Measurements from ENCODE around the gene CPLX3. TPM values are rescaled to one million over a fixed set of nuclear protein-coding genes. Genes with fewer than 3 reads are reported as not detected.

Gene CPLX3
- total and polyA plus RNA-seq, 5 donors from 2014 or later: 0.35 TPM; not detected in 4

DNA sequence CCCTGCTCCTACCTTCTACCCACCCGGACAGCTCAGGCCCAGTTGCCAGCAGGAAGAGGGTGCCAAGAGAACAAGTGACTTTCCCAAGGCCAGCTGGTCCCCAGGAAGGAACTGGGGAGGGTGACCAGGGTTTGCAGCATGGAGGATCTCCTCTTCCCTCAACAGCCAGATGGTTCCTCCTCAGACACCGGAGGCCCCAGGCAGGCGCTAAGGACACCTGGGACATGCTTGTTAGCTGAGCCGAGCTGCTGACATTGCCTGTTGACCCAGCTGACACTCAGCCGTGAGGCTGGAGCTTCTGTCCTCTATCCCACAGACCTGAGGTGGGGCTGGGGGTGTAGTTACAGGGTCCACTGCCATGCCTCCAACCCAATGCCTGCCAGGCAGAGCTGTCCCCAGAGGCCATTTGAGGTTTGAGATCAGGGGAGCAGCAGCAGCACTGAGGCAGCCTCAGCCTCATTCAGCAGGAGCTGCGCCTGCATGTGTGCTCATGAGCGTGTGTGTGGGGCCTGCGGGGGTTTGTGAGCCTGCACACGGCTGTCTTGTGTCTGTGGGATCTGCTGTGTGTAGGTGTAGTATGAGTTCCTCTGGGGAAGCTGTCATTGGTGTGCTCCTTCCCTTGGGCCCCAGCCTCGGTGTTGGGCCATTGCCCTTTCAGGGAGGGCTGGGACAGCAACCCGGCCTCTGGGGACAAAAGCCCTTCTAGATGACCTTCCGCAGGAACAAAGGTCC lies 7.1 kb downstream of the CPLX3 start:
- no peak overlapping the region for H3K27ac ChIP-seq (ENCODE audit: insufficient read depth, low read length, poor library complexity, severe bottlenecking)
- H3K4me3 Mint-ChIP-seq: peak overlapping the region in 1 of 4 donors; percentile 44
- no peaks in the 10 kb centered on the region for H3K9me3 Mint-ChIP-seq
- H3K27ac Mint-ChIP-seq: no peak overlapping the region
- DNase-seq: no peak
- peaks cover 0 to 5% (median 3%) of the 10 kb centered on the region in 4 donors for H3K4me1 Mint-ChIP-seq
- ATAC-seq (ENCODE audit: low read depth in 2 of 2): no peak
- H3K9me3 ChIP-seq (ENCODE audit: control insufficient read depth in 2 of 2, low read length in 2 of 2): no peaks in the 10 kb centered on the region
- no peaks in the 10 kb centered on the region for H3K27me3 Mint-ChIP-seq
- H3K4me1 ChIP-seq (ENCODE audit: control insufficient read depth, insufficient read depth, low read length, poor library complexity, severe bottlenecking): no peaks in the 10 kb centered on the region
- no peaks in the 10 kb centered on the region for H3K36me3 ChIP-seq (ENCODE audit: control insufficient read depth, insufficient read depth, low read length)
- H3K27me3 ChIP-seq (ENCODE audit: control insufficient read depth, insufficient read depth, low read length): no peaks in the 10 kb centered on the region
- H3K4me3 ChIP-seq (ENCODE audit: low read depth, low read length): no peak overlapping the region
- H3K36me3 Mint-ChIP-seq: no peaks in the 10 kb centered on the region

DNA sequence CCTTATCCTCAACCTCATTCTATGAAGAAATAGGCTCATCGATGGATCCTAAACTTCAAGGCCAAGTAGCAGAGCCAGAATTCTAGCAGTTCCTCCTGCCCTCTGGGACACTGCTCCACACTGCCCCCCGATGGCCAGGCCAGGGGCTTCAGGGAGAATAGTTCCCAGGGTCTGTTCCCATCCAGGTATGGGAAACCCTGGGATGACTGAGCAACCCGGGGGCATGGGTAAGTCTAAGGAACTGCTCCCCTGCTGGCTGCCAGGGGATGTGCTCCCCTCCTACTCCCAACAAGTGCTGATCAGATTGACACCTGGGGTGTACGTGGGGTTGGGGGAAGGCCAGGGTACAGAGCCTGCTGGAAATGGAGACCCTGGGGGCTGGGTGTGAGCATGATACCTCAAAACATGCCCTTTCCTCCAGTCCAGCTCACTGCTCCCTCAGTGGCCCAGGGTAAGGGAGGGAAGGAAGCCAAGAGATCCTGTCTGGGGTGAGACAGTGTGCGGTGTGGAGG lies 8.9 kb downstream of the CPLX3 start:
- peak; percentile 14 to 39 (median 19) for DNase-seq
- Histone ChIP-seq H3K27me3 (ENCODE audit: control insufficient read depth, insufficient read depth, low read length) (no peaks in the 10 kb centered on the region), H3K36me3 (ENCODE audit: control insufficient read depth, insufficient read depth, low read length) (no peaks in the 10 kb centered on the region), H3K4me1 (ENCODE audit: control insufficient read depth, insufficient read depth, low read length, poor library complexity, severe bottlenecking) (no peaks in the 10 kb centered on the region), H3K27ac (ENCODE audit: insufficient read depth, low read length, poor library complexity, severe bottlenecking) (no peak overlapping the region), H3K9me3 (ENCODE audit: control insufficient read depth in 2 of 2, low read length in 2 of 2) (no peaks in the 10 kb centered on the region), H3K4me3 (ENCODE audit: low read depth, low read length) (no peak overlapping the region)
- H3K27ac Mint-ChIP-seq: no peak overlapping the region
- no peaks in the 10 kb centered on the region for H3K27me3 Mint-ChIP-seq
- H3K4me3 Mint-ChIP-seq: no peak overlapping the region
- peak; percentile 22 to 37 for ATAC-seq (ENCODE audit: low read depth in 2 of 2)
- peaks cover 4% of the 10 kb centered on the region for H3K36me3 Mint-ChIP-seq
- H3K9me3 Mint-ChIP-seq: no peaks in the 10 kb centered on the region
- H3K4me1 Mint-ChIP-seq: peaks cover 0 to 9% (median 4%) of the 10 kb centered on the region in 4 donors

DNA sequence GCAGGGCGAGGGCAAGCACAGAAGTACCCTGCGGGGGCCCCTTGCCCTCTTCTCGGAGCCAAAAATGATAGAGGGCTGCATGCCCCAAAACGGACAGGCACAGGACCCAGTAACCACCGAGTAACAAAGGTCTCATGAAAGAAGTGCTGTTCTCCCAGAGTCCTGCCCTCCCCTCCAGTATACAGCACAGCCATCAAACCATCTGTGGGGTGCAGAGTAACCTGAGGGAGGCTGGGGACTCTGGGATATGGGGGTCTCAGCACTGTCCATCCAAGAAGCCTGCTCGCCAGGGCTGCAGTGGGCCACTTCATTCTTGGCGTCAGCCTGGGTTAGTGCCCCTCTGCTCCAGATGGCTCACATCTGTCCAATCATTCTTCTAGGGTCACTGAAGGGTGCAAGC lies 10.4 kb downstream of the CPLX3 start:
- ATAC-seq (ENCODE audit: low read depth in 2 of 2) (no peak), DNase-seq (no peak)
- no peaks in the 10 kb centered on the region for H3K36me3 ChIP-seq (ENCODE audit: control insufficient read depth, insufficient read depth, low read length)
- H3K27me3 ChIP-seq (ENCODE audit: control insufficient read depth, insufficient read depth, low read length): no peaks in the 10 kb centered on the region
- H3K9me3 ChIP-seq (ENCODE audit: control insufficient read depth in 2 of 2, low read length in 2 of 2): no peaks in the 10 kb centered on the region
- no peaks in the 10 kb centered on the region for H3K9me3 Mint-ChIP-seq
- H3K4me1 ChIP-seq (ENCODE audit: control insufficient read depth, insufficient read depth, low read length, poor library complexity, severe bottlenecking): peaks cover 8% of the 10 kb centered on the region
- H3K27ac ChIP-seq (ENCODE audit: insufficient read depth, low read length, poor library complexity, severe bottlenecking): no peak overlapping the region
- no peaks in the 10 kb centered on the region for H3K27me3 Mint-ChIP-seq
- peak overlapping the region in 1 of 4 donors; percentile 25 for H3K4me3 Mint-ChIP-seq
- peaks cover 0 to 23% (median 14%) of the 10 kb centered on the region in 4 donors for H3K4me1 Mint-ChIP-seq
- H3K36me3 Mint-ChIP-seq: peaks cover 11% of the 10 kb centered on the region
- H3K4me3 ChIP-seq (ENCODE audit: low read depth, low read length): no peak overlapping the region
- peak overlapping the region in 1 of 3 donors; percentile 55 for H3K27ac Mint-ChIP-seq

DNA sequence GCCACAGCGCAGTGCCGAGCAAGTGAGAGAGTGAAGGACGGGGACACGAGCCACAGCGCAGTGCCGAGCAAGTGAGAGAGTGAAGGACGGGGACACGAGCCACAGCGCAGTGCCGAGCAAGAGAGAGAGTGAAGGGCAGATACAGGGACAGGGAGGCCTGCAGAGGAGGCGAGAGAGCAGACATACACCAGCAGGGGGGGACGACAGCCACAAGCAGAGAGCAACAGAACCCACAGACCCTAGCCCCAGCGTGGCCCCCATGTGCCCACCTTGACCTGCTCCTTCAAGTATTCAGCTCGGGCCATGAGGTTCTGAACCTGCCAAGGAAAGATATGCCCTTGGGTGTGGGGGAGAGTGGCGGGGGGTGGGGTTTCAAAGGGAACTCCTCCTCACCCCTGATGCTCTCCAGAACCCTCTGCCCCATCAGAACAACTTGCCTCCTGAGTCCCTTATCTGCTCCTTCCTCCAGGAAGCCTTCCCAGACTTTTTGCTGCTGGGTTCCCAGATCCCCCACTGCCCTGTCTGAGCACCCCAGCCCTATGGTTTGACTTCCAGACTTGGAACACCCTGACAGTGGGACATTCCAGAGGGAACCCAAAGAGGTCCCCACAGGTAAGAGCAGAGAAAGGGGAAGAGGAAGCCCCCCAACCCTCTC lies 11.2 kb downstream of the CPLX3 start:
- DNase-seq (no peak), ATAC-seq (ENCODE audit: low read depth in 2 of 2) (no peak)
- Mint-ChIP-seq H3K36me3 (peaks cover 11% of the 10 kb centered on the region), H3K27ac (peak overlapping the region in 2 of 3 donors; percentile 43 to 55), H3K9me3 (no peaks in the 10 kb centered on the region), H3K4me3 (peak overlapping the region in 2 of 4 donors; percentile 25 to 68), H3K27me3 (no peaks in the 10 kb centered on the region), H3K4me1 (peaks cover 0 to 31% (median 17%) of the 10 kb centered on the region in 4 donors)
- H3K4me3 ChIP-seq (ENCODE audit: low read depth, low read length): no peak overlapping the region
- no peaks in the 10 kb centered on the region for H3K9me3 ChIP-seq (ENCODE audit: control insufficient read depth in 2 of 2, low read length in 2 of 2)
- no peaks in the 10 kb centered on the region for H3K36me3 ChIP-seq (ENCODE audit: control insufficient read depth, insufficient read depth, low read length)
- no peak overlapping the region for H3K27ac ChIP-seq (ENCODE audit: insufficient read depth, low read length, poor library complexity, severe bottlenecking)
- H3K27me3 ChIP-seq (ENCODE audit: control insufficient read depth, insufficient read depth, low read length): no peaks in the 10 kb centered on the region
- peaks cover 16% of the 10 kb centered on the region for H3K4me1 ChIP-seq (ENCODE audit: control insufficient read depth, insufficient read depth, low read length, poor library complexity, severe bottlenecking)

DNA sequence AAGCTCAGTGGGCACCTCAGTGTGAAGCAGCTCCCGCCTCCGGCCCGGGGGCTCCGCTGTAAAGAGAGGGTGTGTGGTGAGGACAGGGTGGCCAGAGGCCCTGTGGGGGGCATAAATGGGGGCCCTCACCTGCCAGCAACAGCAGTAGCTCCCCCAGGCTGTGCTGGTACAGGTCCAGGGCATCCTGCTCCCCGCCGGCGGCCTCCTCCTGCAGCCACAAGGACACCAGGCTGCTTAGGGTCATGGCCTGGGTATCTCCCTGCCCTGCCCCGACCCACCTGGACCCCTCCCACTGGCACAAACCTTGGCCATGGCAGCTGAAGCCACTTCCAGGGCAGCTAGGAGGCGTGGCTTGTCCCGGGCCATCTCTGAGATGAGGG lies 11.7 kb downstream of the CPLX3 start:
- Histone ChIP-seq H3K27ac (ENCODE audit: insufficient read depth, low read length, poor library complexity, severe bottlenecking) (no peak overlapping the region), H3K4me1 (ENCODE audit: control insufficient read depth, insufficient read depth, low read length, poor library complexity, severe bottlenecking) (peaks cover 17% of the 10 kb centered on the region), H3K27me3 (ENCODE audit: control insufficient read depth, insufficient read depth, low read length) (no peaks in the 10 kb centered on the region), H3K36me3 (ENCODE audit: control insufficient read depth, insufficient read depth, low read length) (no peaks in the 10 kb centered on the region), H3K9me3 (ENCODE audit: control insufficient read depth in 2 of 2, low read length in 2 of 2) (no peaks in the 10 kb centered on the region), H3K4me3 (ENCODE audit: low read depth, low read length) (no peak overlapping the region)
- no peak overlapping the region for H3K27ac Mint-ChIP-seq
- no peaks in the 10 kb centered on the region for H3K9me3 Mint-ChIP-seq
- DNase-seq (no peak), ATAC-seq (ENCODE audit: low read depth in 2 of 2) (no peak)
- no peaks in the 10 kb centered on the region for H3K27me3 Mint-ChIP-seq
- peaks cover 0 to 33% (median 15%) of the 10 kb centered on the region in 4 donors for H3K4me1 Mint-ChIP-seq
- peaks cover 11% of the 10 kb centered on the region for H3K36me3 Mint-ChIP-seq
- peak overlapping the region in 1 of 4 donors; percentile 68 for H3K4me3 Mint-ChIP-seq

DNA sequence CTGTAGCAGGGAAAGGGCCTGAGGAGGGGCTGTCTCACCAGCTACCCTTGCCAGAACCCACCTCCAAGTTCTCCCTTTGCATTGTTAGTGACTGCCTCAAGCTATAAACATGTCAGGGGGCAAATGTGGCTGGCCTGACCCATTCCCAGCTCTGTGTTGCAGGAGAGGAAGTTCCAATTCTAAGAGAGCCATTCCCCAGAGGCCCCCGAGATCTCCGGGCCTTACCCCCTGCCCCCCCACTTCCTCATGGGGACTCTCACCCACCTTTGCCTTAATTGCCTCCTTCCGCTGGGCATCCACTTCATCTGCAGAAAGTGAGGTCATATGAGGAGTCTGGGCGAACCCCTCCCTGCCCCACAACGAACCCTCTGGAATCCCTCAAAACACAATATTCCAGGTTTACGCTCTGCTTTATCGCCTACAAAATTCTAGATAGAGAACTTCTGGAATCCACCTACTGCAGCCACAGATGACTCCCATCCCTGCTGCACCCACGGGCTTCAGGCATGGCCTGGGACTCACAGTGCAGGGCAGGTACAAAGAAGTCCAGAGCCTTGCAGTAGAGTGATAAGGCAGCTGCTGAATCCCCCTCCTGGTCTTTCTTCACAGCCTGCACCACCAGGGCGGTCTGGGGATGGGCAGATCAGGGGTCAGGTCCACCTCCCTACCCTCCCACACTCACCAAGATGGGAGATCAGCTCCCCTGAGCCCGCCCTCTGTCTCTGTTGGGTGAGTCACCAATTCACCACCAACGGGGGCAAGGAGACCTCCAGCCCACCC lies 12.5 kb downstream of the CPLX3 start:
- Histone ChIP-seq H3K27me3 (ENCODE audit: control insufficient read depth, insufficient read depth, low read length) (no peaks in the 10 kb centered on the region), H3K9me3 (ENCODE audit: control insufficient read depth in 2 of 2, low read length in 2 of 2) (no peaks in the 10 kb centered on the region), H3K36me3 (ENCODE audit: control insufficient read depth, insufficient read depth, low read length) (no peaks in the 10 kb centered on the region), H3K27ac (ENCODE audit: insufficient read depth, low read length, poor library complexity, severe bottlenecking) (no peak overlapping the region), H3K4me1 (ENCODE audit: control insufficient read depth, insufficient read depth, low read length, poor library complexity, severe bottlenecking) (peaks cover 25% of the 10 kb centered on the region), H3K4me3 (ENCODE audit: low read depth, low read length) (no peak overlapping the region)
- peak overlapping the region in 2 of 3 donors; percentile 65 to 67 for H3K27ac Mint-ChIP-seq
- no peaks in the 10 kb centered on the region for H3K27me3 Mint-ChIP-seq
- H3K9me3 Mint-ChIP-seq: no peaks in the 10 kb centered on the region
- ATAC-seq (ENCODE audit: low read depth in 2 of 2): no peak
- H3K36me3 Mint-ChIP-seq: peaks cover 11% of the 10 kb centered on the region
- peaks cover 0 to 41% (median 20%) of the 10 kb centered on the region in 4 donors for H3K4me1 Mint-ChIP-seq
- no peak overlapping the region for H3K4me3 Mint-ChIP-seq
- DNase-seq: no peak

DNA sequence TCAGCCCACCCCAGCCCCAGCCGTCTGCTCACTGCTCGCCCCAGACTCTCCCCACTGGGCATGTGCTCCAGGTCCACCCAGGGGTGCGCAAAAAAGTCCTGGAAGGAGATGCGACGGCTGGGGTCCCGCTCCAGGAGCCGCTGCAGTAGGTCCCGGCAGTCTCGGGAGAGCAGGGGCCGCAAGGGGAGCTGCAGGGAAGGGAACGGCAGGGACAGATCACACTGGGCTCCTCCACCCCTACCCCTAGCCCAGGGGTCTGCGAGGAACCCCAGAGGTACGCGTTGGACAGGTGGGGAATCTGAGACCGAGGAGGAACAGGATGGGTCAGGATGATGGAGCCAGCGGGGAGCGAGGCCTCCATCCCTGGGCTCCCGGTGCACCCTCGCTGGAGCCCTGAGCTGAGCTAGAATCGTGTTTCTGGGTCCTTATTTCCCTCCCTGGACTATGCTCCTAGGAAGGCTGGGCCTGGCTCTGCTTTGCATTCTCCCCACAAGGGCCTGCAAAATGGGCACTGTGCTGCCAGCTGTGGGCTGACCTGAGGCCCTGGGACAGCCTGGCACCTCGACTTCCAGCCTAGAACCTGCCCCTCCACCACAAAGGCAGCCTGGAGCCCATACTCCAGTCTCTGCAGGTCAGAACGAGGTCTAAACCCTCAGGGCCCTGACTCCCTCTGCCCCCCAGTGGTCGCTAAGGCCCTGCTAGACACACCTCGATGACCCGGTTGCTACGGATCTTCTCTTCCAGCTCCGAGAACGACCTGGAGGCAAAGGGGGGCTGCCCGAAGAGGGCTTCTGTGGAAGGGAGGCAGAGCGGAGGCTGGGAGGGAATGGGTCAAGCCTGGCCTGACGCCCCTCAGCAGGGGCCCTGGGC lies 13.3 kb downstream of the CPLX3 start:
- no peak for ATAC-seq (ENCODE audit: low read depth in 2 of 2)

More for the DNA sequence above, 13.3 kb downstream of the CPLX3 start:
- peak overlapping the region in 2 of 4 donors; percentile 13 to 74 for H3K4me3 Mint-ChIP-seq
- Histone ChIP-seq H3K36me3 (ENCODE audit: control insufficient read depth, insufficient read depth, low read length) (no peaks in the 10 kb centered on the region), H3K4me3 (ENCODE audit: low read depth, low read length) (no peak overlapping the region), H3K9me3 (ENCODE audit: control insufficient read depth in 2 of 2, low read length in 2 of 2) (no peaks in the 10 kb centered on the region), H3K27ac (ENCODE audit: insufficient read depth, low read length, poor library complexity, severe bottlenecking) (no peak overlapping the region), H3K27me3 (ENCODE audit: control insufficient read depth, insufficient read depth, low read length) (no peaks in the 10 kb centered on the region), H3K4me1 (ENCODE audit: control insufficient read depth, insufficient read depth, low read length, poor library complexity, severe bottlenecking) (peaks cover 33% of the 10 kb centered on the region)
- no peak overlapping the region for H3K27ac Mint-ChIP-seq
- no peak for DNase-seq
- no peaks in the 10 kb centered on the region for H3K9me3 Mint-ChIP-seq
- peaks cover 11% of the 10 kb centered on the region for H3K36me3 Mint-ChIP-seq
- H3K27me3 Mint-ChIP-seq: no peaks in the 10 kb centered on the region
- H3K4me1 Mint-ChIP-seq: peaks cover 0 to 48% (median 24%) of the 10 kb centered on the region in 4 donors
